Measurements from ENCODE around the gene KCNK3.
"Not testable (repeated sequence)": the region's sequence is repeated elsewhere in the genome, so short reads cannot be mapped to it uniquely, and the experiment has no call there.

The KCNK3 gene

DNA sequence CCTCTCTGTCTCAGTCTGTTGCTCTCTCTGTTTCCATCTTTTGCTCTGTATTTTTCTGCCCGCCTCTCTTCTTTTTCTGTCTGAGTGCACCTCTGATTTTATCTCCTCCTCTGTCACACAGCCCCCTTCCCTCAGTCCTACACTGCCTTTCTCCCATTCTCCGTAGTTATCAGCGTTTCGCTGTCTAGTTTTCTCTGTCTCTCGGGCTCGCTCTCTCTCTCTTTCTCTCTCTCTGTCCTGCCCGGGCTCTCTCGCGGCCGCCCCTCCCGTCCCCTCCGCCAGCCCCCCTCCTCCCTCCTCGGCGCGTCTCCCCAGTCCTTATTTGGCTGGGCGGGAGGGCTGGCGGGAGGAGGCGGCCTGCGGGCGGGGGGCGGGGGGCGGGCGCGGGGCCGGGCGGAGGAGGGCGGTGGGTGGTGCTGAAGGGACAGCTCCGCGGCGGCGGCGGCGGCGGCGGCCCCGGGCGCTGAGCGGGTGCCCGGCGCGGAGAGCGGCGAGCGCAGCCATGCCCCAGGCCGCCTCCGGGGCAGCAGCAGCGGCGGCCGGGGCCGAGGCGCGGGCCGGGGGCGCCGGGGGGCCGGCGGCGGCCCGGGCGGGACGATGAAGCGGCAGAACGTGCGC, at the start of gene KCNK3:
KCNK3 (plus strand) TSS at position 444 of the 618 bp plus-strand sequence; CDS start at position 598, 154 bp downstream.
- DNase-seq: no peak

DNA sequence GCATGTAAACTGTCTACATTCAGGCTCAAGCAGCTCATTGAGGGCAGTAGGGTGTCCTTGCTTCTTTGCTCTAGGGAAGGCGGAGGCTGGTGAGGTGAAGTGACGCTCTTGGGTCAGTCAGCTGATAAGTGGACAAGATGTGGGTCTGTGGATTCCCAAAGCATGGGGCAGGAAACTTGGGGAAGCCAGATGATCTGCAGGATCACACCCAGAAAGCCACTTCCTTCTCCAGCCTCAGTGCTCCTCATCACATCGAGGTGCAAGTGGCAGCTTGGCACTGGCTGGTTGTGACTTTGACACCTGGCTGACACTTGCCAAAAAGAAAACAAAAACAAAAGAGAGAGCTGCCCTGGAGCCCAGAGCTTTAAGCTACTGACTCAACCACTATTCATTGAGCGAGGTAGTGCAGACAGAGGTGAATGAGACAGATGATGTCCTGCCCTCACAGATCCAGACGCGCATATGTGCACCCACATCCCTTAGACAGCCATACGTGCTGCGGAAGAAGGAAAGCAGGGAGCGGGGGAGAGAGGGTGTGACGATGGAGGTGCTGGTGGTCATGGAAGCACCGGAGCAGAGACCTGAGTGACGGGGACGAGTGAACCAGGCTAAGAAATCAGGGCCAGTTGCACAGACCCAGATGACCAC, 48.2 kb upstream of the KCNK3 start:
- no peak for DNase-seq

DNA sequence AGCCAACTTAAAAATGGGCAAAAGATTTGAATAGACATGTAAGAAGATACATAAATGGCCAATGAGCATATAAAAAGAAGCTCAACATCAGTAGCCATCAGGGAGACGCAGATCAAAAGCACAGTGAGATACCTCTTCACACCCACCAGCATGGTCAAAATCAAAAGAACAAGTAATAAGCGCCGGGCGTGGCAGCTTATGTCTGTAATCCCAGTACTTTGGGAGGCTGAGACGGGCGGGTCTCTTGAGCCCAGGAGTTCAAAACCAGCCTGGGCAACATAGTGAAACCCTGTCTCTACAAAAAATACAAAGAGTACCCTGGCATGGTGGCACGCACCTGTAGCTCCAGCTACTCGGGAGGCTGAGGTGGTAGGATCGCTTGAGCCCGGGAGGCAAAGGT, 46.8 kb upstream of the KCNK3 start:
- no peak for DNase-seq

DNA sequence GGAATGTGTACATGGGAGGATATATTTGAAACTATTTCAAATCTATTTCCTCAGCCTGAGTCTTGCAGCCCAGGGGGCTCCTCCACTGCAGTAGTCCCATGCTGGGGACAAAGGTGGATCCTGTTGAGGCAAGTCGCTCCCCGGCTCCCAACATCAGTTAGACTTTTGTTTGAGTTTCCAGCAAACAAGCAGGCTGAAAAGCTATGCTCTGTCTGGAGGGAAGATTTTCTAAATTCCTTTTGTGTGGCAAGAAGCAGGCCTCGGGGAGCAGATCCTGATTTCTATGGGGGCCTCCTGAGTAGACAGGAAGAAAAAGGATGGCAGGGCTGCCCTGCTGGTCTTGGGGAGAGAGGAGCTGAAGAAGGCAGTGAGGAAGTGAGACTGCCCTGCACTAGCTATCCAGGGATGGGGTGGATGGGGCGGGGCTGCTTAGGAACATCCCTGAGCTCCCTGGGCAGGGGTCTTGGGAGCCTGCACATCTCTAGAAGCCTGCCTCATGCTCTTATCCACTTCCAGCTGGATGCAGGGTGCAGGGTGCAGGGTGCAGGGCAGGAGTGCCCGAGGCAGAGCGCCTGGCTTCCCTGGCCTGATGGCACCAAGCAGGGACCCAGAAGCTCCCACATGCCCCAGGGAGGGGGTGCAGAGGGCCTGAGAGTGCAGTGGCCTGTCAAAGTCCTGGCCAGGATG, 45.4 kb upstream of the KCNK3 start:
- DNase-seq: no peak

DNA sequence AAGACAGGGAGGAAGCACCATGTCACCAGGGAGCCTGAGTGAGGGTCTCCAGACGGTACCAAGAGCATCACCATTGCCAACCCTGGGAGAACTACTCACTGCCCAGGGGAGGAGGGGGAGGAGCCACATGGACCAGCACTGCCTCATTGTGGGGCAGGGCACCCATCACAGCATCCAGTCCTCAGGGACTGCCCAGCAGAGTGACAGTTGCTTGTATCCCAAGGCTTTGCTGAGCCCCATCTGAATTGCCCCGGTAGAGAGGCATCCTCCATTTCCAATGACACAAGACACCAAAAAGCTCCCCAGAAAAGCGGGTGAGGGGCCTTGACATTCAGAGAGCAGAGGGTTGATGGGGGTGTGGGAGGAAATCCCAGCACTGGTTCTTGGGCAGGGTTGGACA, 44.5 kb upstream of the KCNK3 start:
- DNase-seq: no peak

DNA sequence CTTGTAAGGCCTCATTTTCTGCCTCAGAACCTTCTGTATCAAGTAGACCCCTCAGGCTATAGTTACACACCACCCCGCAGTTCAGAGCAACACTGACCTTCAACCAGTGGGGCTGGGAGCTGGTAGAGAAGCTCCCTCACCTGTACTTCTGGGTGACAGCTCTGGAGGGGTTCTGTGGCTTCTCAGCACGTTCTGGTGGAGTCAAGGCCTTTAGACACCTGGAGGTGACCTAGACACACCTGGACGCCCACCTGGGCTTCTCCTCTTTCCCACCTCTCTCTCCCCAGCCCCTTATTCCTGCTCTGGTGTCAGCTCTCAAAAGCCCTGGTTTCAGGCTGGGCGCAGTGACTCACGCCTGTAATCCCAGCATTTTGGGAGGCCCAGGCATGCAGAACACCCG, 44.0 kb upstream of the KCNK3 start:
- no peak for DNase-seq

DNA sequence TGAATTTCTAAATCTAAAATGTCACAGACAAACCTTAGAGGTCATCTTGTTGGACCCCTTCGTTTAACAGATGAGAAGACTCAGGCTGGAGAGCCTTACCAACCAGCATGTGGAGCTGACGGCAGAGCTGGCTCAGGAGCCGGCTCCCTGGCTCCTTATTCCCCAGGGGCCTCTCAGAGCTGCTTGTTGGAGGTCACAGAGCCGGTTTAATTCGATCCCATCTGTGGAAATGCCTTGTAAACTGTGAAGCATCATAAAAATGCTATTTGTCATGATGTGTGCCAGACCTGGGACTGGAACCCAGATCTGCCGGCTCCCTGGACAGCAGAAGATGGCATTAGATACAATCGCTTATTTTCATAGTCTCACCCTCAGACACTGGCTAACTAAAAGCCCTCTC, 43.2 kb upstream of the KCNK3 start:
- DNase-seq: no peak

DNA sequence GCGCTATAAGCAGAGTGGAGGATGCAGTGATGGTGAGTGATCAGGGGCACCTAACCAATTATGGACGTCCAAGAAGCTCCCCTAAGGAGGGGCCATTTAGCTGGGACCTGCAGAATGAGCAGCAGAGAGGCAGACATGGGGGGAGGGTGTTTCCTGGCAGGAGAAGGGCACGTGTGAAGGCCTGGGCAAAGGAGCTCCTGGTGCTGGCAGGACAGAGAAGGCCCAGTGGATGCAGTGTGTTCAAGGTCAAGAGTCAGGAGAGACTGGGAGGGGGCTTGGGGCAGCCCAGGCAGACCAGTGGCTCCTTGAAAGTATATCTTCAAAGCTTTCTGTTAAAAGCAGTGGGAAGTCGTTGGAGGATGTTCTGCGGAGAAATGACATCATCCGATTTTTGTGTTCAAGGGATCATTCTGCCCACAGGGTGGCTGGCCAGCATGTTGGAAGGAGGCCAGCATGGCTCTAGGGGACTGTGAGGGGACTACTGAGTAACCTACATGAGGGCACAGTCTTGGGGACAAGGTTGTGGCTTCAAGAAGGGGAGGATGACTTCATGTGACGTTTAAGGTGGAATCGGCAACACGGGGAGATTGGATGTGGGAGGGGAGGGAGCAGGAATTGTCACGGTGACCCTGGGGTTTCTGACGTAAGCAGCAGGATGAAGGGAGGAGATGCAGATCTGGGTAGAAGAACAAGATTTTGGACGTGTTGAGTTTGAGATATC, 42.4 kb upstream of the KCNK3 start:
- DNase-seq: no peak

DNA sequence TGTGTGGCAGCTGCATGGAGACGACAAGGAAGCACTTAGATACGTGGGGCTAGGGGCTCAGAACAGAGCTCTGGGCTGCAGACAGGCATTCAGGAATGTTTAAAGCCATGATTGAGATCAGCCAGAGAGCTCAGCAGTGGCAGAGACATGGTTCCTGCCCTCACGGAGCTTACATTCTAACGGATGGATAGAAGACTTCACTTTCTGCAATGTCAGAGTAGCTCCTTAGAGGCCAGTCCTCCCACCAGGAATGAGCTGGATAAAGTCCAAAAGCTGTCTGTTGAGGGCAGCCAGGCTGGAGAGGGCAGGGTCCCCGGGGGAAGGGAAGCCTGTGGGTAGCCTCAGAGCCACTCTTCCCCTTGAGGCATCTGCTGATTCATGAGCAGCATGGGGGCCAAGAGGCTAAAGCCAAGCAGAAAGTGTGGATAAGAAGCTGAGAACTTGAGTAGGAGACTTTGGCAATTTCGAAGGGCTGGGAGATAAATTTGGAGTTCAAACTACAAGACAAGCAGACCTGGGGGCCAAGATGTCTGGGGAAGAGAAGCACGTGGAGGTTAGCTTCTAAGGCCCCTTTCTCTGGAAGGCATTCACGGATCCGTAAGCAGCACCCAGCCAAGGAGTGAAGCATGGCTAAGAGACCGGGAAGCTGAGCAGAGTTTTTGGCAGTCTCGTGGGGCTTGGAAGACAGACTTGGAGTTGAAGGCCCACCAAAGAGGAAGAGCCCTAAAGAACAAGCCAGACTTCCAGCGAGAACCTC, 41.6 kb upstream of the KCNK3 start:
- DNase-seq: no peak

DNA sequence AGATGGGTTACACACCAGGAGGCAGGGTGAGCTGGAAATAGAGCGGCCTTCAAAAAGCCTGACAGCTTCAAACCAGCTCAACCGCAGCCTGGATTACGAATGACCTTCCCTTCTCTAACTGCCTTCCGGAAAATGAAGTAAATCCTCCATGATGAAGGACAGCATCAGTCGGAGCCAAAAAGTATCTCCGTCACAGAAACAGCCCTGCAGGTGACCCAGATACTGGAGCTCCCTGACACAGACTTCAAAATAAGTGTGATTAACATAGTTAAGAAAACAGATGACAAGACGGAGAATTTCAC, 41.1 kb upstream of the KCNK3 start:
- DNase-seq: no peak

DNA sequence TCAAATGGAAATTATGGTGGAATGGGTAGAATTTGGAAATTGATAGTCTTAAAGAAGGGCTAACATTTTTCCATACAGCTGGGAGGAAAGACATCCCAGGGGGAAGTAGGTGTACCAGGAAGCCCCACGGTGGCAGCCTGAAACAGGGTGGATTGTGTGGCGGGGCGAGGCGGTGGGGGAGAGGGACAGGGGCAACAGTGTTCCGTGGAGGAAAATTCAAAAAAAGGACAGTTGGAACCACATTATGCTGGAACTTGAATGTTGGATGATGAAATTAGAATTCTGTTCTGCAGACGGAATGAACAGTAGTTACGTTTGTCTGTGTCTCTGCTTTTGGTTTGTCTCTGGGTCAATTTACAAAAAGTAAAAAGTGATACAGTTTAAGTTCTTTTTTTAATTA, 40.7 kb upstream of the KCNK3 start:
- no peak for DNase-seq

DNA sequence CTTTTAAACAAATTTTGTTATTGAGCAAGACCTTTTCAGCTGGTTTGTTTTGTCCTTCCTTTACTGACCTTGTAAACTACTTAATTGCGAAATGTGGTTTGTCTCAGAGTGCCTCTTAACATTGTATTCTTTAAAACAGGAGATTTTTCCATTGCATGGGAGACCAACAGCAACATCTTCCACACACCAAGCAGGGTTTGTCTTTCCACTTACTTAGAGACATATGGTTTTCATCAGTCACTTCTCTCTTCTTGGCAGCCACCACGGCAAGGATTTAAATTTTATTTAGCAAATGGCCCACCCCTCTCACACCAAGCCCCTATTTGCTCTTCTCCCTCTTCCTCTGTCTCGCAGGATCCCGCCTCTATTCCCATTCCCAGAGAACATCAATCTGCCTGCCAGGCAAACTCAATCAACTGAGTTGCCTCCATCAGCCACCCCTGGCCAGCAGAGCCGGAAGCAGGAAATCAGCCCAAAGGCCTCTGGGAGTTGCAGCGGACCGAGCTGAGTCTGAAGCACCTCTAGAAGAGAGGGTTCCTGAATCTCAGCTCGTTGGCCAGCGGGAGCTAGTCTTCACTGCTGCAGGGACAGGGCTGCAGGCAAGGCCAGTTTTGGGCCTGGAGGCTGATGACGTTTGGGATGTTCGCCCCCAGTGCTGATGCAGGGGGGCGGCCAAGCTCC, 40.0 kb upstream of the KCNK3 start:
- no peak for DNase-seq

DNA sequence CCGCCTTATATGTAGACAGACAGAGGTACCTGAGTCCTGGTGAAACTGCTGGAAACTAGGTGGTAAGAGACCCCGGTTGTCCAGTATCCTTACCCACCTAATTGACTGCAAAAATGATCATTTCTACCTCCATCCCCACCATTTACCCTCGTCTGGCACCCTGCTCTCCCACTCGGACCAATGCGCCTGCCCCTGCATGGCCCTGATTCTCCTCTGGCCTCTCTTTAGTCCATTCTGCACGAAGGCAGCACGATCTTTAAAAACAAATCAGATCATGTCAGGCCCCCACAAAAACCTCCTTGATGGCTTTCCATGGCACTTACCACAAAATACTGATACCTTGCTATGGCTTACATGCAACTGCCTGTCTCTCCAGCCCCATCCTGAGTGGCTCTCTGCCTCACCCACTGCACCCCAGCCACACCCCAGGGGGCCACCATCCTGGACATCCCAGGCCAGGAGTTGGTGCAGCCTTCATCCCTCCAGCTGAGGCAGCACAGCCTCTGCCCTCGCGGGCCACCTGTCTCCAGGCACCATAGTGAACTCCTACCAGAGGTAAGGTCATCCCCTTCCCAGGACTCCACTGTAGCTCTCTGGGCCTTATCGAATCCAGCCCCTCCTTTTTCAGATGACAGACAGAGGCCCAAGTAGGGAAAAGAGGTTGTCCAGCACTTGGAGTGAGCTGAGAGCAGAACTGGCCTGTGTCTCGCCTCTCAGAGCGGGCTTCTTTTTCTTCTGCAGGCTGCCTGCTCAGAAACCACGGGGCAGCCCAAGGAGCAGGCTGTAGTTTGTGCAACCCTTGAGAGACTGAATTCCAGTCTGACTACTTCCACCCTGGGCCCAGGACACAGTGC, 39.1 kb upstream of the KCNK3 start:
- no peak for DNase-seq

DNA sequence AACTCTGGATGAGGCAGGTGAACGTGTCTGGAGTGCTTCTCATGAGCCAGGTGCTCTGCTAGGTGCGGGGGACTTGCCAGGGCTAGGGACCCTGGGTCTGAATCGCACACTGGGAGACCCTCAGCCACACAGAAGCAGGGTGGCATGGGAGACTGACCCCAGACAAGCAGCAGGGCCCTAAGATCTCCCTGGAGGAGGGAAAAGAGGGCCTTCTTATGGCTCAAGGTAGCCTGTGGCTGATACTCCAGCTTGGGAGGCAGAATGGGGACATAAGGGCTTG, 38.5 kb upstream of the KCNK3 start:
- DNase-seq: no peak

DNA sequence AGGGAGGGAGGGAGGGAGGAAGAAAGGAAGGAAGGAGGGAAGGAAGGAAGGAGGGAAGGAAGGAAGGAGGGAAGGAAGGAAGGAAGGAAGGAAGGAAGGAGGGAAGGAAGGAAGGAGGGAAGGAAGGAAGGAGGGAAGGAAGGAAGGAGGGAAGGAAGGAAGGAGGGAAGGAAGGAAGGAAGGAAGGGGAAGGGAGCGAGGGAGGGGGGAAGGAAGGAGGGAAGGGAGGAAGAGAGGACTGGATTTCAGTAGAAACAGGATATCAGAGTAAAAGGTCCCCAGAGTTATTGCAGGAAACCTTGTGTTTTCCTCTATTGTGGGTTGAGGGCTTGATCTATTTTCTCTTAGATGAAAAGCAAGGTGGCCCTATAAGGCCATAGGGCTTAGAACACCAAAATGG, 37.4 kb upstream of the KCNK3 start:
- not testable (repeated sequence) for DNase-seq

DNA sequence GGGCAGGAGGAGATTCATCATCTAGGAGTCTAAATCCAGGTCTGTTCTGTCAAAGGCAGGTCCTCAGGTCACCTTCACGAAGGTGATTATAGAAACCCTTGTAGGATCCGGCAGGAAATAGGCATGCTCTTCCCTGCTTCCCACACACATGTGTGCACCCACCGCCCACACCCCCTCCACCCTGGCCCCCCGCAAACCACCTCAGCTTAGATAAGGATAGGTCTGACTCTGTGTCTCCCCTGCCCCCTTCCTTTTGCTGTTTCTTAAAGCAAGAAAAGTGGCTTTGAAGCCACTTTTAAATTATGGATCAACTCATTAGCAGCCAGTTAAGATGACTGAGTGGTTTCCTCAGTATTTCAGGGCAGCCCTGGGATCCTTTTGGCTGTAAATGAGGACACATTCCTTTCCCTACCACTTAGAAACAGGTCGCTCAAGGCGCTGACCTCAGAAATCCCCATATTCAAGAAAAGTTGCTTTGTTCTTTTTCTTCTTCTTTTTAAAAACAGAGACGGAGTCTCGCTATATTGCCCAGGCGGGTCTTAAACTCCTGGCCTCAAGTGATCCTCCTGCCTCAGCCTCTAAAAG, 36.8 kb upstream of the KCNK3 start:
- DNase-seq: no peak

DNA sequence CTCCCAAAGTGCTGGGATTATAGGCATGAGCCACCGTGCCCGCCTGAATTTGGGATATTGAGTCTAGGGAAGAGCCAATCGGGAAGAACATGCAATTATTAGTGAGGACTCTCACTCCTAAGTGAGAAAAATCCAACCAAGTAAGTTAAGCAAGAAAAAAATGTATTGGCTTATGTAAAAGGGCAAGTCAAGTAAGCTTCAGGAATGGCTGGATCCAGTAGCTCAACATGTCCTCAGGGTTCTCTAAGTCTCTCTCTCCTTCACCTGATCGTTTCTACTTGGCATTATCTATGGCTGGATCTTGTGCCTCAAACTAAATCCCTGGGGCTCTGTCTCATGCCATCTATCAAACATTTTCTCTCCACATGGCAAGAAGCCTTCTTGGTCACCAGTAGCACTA, 35.3 kb upstream of the KCNK3 start:
- no peak for DNase-seq

DNA sequence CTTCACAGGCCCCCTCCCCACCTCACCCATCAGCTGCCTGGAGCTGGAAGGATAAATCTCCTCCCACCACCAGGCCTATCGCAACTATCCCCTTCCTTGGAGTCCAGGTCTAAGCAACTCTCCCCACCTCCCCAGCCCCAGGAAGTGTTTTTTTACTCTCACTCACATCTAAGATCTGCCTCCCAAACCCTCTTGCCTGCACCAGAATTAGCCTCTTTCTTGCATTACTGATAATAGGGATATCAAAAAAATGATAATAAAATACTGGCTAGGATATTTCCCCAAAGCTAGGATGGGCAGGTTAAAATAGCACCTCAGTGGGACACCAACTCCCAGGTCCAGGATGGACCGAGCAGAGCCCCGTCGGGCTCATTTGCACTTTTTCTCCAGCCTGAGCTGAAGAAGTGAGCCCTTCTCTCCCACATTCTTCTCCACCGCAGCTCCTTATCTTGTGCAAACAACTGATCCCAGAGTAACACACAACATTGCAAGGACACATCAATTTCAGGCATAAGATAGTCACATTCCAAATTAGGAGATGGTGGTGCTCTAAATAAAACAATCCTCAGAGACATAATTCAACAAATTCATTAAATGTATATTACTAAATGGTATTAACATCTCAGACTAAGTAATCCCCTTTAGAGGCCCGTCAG, 33.7 kb upstream of the KCNK3 start:
- no peak for DNase-seq

DNA sequence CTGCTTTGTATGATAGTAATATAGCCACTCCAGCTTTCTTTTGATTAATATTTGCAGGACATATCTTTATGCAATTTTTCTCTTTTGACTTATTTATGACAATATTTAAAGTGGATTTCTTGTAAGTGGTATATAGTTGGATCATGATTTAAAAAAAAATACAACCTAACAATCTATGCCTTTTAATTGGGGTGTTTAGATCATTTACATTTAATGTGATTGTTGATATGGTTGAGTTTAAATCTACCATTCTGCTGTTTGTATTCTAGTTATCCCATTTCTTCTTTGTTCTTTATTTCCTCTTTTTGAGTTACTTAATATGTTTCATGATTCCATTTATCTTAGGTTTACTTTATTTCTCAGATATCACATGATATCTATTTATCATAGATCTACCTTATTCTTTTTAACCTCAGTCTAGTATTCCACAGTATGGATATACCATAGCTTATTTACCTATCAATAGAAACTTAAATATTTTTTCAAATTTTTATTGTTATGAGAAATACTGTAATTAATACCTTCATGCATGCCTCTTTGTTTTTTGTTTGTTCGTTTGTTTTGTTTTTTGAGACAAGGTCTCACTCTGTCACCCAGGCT, 32.1 kb upstream of the KCNK3 start:
- DNase-seq: no peak

DNA sequence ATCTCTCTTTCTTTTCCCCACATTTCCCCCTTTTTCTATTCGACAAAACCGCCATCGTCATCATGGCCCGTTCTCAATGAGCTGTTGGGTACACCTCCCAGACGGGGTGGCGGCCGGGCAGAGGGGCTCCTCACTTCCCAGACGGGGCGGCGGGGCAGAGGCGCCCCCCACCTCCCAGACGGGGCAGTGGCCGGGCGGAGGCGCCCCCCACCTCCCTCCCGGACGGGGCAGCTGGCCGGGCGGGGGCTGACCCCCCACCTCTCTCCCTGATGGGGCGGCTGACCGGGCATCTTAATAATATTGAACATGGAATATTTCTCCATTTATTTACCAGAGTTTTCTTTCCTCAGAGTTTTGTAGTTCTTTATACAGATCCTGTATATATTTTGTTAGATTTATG, 27.2 kb upstream of the KCNK3 start:
- DNase-seq: not testable (repeated sequence)

DNA sequence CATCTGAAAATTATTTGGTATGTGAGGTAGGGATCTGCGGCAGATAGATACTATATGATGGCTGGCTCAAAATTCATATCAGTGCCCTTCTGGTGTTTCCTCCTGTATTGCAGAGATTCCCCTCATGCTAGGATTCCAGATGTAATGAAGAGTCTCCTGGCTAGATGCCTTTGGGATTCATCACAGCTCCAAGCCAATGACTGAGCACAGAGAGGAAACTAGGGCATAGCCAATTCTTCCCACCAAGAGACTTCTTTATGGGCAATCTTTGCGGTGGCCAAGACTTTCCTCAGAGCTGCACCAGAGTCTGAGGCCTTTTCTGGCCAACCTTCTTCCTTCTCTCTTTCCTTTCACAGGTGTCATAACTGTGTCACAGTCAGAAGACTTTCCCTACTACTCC, 25.9 kb upstream of the KCNK3 start:
- DNase-seq: no peak

Measured in AML-193 (cell line).